ENCODE results near the gene MYO10.
"Not testable (repeated sequence)": the region's sequence is repeated elsewhere in the genome, so short reads cannot be mapped to it uniquely, and the experiment has no call there.

Gene MYO10

DNA sequence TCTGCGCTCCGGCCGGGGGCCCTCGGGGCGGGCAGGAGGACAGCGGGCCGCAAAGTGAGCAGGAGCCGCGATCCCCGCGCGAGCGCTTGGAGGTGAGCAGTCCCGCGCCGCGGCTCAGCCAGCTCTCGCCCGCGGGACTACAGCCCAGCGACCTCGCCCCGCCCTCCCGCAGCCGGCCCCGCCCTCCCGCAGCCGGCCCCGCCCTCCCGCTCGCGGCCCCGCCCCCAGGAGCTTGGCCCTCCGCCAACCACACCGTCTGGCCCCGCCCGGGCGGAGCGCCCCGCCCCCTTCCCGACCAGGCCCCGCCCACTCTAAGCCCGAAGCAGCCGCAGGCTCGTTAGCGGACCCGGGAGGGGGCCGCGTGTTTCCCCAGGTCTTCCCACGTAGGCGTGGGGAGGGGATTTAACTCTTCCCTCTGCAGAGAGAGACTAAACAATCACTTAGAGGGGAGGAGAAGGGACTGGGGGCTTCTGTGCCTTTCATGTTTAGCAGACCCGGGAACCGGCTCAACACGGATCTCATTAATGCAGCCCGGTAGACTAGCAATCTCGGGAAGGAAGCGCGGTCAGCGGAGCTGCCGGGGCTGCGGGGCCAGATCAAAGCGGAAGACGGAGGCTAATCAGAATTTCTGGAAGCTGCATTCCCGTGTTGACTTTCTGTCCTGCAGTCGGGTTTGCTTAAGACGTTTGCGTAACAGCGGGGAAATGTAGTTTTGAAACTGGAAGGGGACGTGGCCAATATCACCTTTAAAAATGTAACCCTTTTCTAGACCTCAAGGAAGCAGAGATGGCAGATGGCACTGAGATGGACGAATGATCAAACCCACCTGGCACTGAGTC is at the start of gene MYO10:
Gene MYO10, minus strand, starts transcription at position 139 of the 839 bp plus-strand sequence. CDS start 480 bp downstream, outside the sequence.
- DNase-seq, result no peak

DNA sequence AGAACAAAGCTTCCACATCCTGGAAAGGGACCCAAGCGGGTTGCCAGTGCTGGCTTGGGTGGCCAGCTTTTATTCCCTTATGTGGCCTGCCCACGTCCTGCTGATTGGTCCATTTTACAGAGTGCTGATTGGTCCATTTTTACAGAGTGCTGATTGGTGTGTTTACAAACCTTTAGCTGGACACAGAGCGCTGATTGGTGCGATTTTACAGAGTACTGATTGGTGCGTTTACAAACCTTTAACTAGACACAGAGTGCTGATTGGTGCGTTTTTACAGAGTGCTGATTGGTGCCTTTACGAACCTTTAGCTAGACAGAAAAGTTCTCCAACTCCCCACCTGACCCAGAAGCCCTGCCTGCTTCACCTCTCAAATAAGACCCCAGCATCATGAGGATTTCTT is 49.2 kb upstream of the MYO10 start:
- not testable (repeated sequence) for DNase-seq

- DNase-seq, result no peak
Observed at GRCh38 chr5:16983972-16984371, 47.9 kb upstream of the MYO10 start.

GRCh38 chr5:16983022-16983639 is 47.0 kb upstream of the MYO10 start:
- DNase-seq, result no peak

- no peak for DNase-seq
Observed at GRCh38 chr5:16981700-16982099, 45.6 kb upstream of the MYO10 start.

DNA sequence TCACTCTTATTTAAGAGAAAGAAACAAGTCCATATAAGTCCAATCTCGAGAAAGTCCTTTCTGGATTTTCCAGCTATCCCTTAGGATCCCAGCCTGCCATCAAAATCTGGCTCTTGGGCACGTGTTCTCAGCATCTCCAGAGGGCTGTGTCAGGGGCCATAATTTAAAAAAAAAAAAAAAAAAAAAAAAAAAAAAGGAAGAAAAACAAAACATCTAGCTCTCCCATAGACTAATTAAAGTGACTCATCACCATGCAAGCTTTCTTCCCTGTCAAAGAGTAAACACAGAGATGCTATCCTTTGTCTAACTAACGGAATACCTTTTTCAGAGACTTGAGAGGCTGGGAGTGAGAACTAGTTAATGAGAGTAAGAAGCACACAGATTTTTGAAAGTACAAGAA is 44.9 kb upstream of the MYO10 start:
- no peak for DNase-seq

DNA sequence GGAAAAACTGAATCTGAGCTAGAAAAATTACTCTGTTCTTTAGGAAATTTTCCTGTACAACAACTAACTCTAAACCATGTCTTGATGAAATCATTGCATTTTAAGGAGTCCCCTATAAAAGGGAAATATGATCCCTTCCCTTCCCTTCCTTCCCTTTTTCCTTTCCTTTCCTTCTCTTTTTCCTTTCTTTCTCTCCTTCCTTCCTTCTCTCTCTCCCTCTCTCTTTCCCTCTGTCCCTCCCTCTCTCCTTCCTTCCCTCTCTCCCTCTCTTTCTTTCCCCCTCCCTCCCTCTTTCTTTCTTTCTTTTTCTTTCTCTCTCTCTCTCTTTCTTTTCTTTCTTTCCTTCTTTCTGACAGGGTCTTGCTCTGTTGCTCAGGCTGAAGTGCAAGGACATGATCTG is 42.2 kb upstream of the MYO10 start:
- DNase-seq, result no peak

- no peak for DNase-seq
Observed at GRCh38 chr5:16976625-16977008, 40.5 kb upstream of the MYO10 start.

DNA sequence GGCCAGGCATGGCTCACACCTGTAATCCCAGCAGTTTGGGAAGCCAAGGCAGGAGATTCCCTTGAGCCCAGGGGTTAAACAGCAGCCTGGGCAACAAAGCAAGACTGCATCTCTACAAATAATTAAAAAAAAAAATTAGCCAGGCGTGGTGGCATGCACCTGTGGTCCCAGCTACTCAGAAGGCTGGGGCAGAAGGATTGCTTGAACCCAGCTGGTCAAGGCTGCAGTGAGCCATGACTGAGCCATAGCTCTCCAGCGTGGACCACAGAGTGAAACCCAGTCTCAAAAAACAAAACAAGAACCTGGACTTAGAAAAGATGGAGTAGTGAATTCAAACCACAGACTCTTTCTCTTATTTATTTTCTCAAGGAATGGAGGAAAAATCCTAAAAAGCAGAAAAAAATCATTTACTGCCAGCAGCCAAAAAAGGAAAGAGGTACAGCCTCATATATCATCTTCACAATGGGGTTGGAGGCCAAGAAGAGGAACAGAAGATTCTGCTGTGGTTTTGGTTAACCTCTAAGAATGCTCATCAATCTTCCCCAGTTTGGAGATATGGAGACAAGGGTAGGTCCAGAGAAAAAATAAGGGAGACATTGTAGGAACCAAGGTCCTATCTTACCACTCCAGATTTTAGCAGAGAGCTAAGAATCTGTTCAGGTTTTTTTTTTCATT is 40.0 kb upstream of the MYO10 start:
- DNase-seq, result no peak

DNA sequence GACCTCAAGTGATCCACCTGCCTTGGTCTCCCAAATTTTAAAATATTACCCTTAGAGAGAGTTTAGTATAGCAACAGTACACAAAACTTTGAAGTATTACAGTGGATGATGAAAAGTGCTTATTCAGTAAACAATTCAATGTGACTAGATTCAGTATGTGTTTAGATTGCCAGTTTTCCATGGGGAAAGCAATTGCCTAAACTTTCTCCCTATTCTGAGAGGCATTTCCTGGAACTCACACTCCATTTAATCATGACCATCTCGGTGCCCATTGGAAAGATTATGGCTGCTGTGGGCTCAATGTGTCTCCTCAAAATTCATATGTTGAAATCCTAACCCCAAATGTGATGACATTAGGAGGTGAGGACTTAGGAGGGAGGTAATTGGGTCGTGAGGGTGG is 38.9 kb upstream of the MYO10 start:
- no peak for DNase-seq

DNA sequence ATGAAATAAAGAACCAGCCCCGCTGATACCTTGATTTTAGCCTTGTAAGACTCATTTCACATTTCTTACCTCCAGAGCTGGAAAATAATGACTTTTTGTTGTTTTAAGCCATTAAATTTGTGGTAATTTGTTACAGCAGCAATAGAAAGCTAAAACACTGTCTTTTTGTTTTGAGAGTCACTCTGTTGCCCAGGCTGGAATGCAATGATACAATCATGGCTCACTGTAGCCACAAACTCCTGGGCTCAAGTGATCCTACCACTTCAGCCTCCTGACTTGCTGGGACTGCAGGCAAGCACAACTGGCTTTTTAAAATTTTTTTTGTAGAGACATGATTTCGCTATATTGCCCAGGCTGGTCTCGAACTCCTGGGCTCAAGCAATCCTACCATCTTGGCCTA is 34.7 kb upstream of the MYO10 start:
- DNase-seq, result no peak

GRCh38 chr5:16970260-16970659 is 34.2 kb upstream of the MYO10 start:
- DNase-seq, result no peak

GRCh38 chr5:16965581-16965980 is 29.5 kb upstream of the MYO10 start:
- DNase-seq, result no peak

DNA sequence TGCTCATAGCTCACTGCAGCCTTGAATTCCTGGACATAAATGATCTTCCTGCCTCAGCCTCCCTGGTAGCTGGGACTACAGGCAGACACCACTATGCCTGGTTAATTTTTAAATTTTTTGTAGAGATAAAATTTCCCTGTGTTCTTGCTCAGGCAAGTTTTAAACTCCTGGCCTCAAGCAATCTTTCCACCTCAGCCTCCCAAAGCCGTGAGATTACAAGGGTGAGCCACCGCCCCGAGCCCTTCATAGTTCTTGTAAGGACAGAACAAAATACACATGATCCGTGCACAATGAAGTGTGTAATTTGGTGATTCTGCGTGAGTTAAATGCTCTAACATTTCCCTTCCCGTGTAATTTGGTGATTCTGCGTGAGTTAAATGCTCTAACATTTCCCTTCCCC is 27.7 kb upstream of the MYO10 start:
- DNase-seq, result no peak

DNA sequence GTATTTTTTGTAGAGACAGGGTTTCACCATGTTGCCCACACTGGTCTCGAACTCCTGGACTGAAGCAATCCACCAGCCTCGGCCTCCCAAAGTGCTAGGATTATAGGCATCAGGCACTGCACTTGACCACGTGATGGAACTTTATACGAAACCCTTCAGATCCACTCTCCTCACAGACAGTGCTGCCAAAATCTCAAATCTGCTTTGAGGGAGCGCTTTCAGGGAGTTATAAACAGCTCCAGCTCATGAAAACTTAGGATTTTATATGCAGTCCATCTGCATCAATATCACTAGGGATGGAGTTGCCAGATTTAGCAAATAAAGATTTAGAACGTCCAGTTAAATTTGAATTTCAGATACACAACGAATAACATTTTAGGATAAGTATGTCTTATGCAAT is 25.0 kb upstream of the MYO10 start:
- DNase-seq, result no peak

DNA sequence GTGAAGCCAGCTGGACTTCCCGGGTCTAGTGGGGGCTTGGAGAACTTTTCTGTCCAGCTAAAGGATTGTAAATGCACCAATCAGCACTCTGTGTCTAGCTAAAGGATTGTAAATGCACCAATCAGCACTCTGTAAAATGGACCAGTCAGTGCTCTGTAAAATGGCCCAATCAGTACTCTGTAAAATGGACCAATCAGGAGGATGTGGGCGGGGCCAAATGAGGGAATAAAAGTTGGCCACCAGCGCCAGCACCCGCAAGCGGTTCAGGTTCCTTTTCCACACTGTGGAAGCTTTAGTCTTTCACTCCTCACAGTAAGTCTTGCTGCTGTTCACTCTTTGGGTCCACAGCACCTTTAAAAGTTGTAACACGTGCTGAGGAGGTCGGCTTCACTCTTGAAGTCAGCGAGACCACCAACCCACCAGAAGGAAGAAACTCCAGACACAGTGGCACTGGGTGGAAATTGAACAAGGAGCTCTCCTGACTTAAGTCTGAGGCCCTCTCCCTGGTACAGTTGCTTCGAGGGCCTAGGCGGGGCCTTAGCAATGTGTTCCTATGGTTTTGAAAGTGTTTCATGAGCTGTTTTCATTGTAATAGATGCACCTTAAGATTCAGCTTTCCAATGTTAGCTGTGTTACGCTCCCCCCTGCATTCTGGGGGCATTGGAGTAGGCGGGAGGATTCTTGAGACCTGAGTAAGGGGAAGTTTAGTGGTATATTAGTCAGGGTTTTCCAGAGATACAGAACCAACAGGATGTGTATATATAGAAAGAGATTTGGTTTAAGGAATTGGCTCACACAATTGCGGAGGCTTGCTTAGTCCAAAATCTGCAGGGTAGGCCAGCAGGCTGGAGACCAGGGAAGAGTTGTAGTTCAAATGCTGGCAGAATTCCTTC is 21.5 kb upstream of the MYO10 start:
- no peak for DNase-seq

DNA sequence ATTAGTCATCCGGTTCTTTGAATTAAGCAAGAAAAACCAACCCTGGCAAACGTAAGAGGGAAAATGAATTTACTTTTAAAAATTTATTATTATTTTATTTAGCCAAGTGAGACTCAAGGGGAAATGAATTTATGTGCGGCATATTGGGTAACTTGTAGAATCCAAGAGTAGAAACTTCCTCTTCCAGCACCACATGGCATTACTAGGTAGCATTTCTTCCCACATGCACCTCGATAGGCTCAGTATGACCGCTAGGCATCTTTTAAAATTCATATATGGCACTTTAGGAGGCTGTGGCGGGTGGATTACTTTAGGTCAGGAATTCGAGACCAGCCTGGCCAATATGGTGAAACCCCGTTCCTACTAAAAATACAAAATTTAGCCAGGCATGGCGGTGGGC is 17.6 kb upstream of the MYO10 start:
- no peak for DNase-seq

DNA sequence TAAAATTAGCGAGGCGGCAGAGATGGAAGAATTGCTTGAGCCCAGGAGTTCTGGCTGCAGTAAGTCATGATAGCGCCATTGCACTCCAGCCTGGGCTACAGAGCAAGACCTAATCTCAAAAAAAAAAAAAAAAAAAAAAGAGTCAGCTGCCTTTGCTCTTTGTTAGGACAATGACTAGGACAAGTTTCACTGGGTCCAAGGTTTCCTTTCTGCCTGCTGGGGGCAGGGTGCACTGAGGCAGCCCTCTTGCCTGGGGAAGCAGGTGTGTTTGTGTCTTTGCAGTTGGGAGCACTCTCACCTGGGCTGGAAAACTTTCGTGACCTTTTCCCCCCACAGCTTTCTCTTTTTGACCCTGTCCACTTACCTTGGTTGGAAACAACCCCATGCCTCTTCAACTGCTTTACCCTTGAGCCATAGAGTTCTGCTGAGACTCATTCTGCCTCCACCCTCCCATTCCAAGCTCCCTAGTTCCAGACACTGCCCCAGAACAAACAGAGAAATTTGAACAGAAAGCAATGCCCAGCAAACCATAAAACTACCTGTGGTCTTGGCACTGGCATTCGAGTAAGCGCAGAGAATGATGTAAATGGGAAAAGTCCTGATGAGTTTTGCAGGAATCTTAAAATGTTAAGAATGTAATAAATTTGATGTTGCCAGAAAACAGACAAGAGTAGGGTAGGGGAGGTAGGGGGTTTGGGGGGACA is 17.0 kb upstream of the MYO10 start:
- DNase-seq, result no peak

GRCh38 chr5:16946725-16947124 is 10.6 kb upstream of the MYO10 start:
- DNase-seq, result no peak

DNA sequence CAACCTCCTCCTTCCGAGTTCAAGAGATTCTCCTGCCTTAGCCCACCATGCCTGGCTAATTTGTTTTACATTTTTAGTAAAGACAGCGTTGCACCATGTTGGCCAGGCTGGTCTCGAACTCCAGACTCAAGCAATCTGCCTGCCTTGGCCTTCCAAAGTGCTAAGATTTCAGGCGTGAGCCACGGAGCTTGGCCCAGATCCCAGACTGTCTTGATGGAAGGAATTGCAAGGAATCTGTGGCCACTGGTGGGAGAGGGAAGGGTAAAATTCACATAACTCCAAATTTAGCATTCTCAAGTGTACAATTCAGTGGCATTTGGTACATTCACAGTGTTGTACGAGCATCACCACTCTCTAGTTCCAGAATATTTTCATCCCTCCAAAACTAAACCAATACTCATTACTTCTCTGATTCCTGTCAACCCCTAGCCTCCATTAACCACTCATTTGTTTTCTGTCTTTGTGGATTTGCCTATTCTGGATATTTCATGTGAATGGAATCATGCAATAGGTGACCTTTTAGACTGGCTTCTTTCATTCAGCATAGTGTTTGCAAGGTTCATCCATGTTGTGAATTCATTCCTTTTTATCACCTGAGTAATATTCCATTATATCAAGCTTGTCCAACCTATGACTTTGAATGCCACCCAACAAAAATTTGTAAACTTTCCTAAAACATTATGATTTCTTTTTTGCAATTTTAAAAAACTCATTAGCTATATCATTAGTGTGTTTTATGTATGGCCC is 8.9 kb upstream of the MYO10 start:
- no peak for DNase-seq

DNA sequence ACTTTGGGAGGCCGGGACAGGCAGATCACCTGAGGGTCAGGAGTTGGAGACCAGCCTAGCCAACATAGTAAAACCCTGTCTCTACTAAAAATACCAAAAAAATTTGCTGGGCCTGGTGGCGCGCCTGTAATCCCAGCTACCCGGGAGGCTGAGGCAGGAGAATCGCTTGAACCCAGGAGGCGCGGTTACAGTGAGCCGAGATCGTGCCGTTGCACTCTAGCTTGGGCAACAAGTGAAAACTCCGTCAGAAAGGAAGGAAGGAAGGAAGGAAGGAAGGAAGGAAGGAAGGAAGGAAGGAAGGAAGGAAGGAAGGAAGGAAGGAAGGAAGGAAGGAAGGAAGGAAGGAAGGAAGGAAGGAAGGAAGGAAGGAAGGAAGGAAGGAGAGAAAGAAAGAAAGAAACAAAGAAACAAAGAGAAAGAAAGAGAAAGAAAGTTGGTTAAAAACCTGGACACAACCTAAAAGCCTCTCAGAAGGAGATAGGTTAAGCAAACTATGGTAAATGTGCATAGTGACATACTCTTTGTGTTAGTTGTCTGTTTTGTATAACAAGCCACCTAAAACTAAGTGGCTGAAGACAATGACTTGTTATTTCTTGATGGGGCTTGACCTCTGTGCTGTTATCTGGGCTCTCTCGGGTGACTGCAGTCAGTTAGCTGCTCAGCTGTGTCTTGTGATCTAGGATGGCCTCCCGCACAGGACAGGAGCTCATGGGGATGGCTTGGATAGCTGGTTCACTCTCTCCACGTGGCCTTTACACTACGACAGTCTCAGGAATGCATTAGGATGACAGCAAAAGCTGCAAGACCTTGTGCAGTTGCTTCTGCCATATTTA is 8.0 kb upstream of the MYO10 start:
- DNase-seq, result no peak
